ENCODE results near the gene POMT2. TPM values are rescaled to one million over a fixed set of nuclear protein-coding genes. Genes with fewer than 3 reads are reported as not detected.

The POMT2 gene
- total RNA-seq, 1 experiment from 2014 or later: 30.4 TPM

GRCh38 chr14:77353469-77354141 lies 32.9 kb upstream of the POMT2 start:
- Histone ChIP-seq H3K27me3 (replicated peaks; ENCODE audit: control insufficient read depth, insufficient read depth, low read length) (no peaks in the 10 kb centered on the region), H3K36me3 (ENCODE audit: control insufficient read depth, insufficient read depth, low read length) (no peaks in the 10 kb centered on the region), H3K4me1 (no peaks in the 10 kb centered on the region), H3K4me3 (ENCODE audit: low read depth, low read length) (no peak overlapping the region), H3K9me3 (no peaks in the 10 kb centered on the region)
- no peak overlapping the region for H3K4me3 Mint-ChIP-seq (ENCODE audit: unreplicated experiment)
- no peaks in the 10 kb centered on the region for H3K9me3 Mint-ChIP-seq (ENCODE audit: unreplicated experiment)
- H3K4me1 Mint-ChIP-seq (ENCODE audit: low read depth, unreplicated experiment): peaks cover 6% of the 10 kb centered on the region
- no peaks in the 10 kb centered on the region for H3K27me3 Mint-ChIP-seq (ENCODE audit: insufficient read depth, unreplicated experiment)
- no peak overlapping the region for H3K27ac Mint-ChIP-seq (ENCODE audit: unreplicated experiment)
- intact Hi-C loops (cut with micrococcal nuclease; ENCODE audit: unreplicated experiment): no loop called here
- ChIA-PET POLR2A (no interaction called here), CTCF (no interaction called here)
- peaks cover 6% of the 10 kb centered on the region for H3K36me3 Mint-ChIP-seq (ENCODE audit: insufficient read depth, unreplicated experiment)
- no peak for TF ChIP-seq CTCF (IDR thresholded peaks at IDR 0.05; ENCODE audit: insufficient read depth in 1 of 2, low read depth in 1 of 2, low read length in 1 of 2, severe bottlenecking in 1 of 2, unreplicated experiment in 1 of 2)
- DNase-seq: no peak
- BruUV-seq (replicated peaks): no TSS peak

GRCh38 chr14:77347751-77348150 lies 27.1 kb upstream of the POMT2 start:
- H3K9me3 Mint-ChIP-seq (ENCODE audit: unreplicated experiment): no peaks in the 10 kb centered on the region
- no peaks in the 10 kb centered on the region for H3K9me3 ChIP-seq
- POLR2A ChIA-PET: no interaction called here
- intact Hi-C loops (cut with micrococcal nuclease; ENCODE audit: unreplicated experiment): no loop called here
- TF ChIP-seq CTCF (IDR thresholded peaks at IDR 0.05; ENCODE audit: insufficient read depth in 1 of 2, low read depth in 1 of 2, low read length in 1 of 2, severe bottlenecking in 1 of 2, unreplicated experiment in 1 of 2): no peak
- H3K4me1 ChIP-seq: no peaks in the 10 kb centered on the region
- peaks cover 6% of the 10 kb centered on the region for H3K36me3 Mint-ChIP-seq (ENCODE audit: insufficient read depth, unreplicated experiment)
- no peaks in the 10 kb centered on the region for H3K27me3 ChIP-seq (replicated peaks; ENCODE audit: control insufficient read depth, insufficient read depth, low read length)
- no peaks in the 10 kb centered on the region for H3K4me1 Mint-ChIP-seq (ENCODE audit: low read depth, unreplicated experiment)
- no peak for DNase-seq
- CTCF ChIA-PET: no interaction called here
- no peak overlapping the region for H3K4me3 Mint-ChIP-seq (ENCODE audit: unreplicated experiment)
- no TSS peak for BruUV-seq (replicated peaks)
- no peaks in the 10 kb centered on the region for H3K36me3 ChIP-seq (ENCODE audit: control insufficient read depth, insufficient read depth, low read length)
- no peak overlapping the region for H3K27ac Mint-ChIP-seq (ENCODE audit: unreplicated experiment)
- no peaks in the 10 kb centered on the region for H3K27me3 Mint-ChIP-seq (ENCODE audit: insufficient read depth, unreplicated experiment)
- H3K4me3 ChIP-seq (ENCODE audit: low read depth, low read length): no peak overlapping the region

- H3K27ac Mint-ChIP-seq (ENCODE audit: unreplicated experiment): no peak overlapping the region
- no peak for DNase-seq
- no TSS peak for BruUV-seq (replicated peaks)
- no peaks in the 10 kb centered on the region for H3K4me1 Mint-ChIP-seq (ENCODE audit: low read depth, unreplicated experiment)
- peaks cover 6% of the 10 kb centered on the region for H3K36me3 Mint-ChIP-seq (ENCODE audit: insufficient read depth, unreplicated experiment)
- H3K4me3 Mint-ChIP-seq (ENCODE audit: unreplicated experiment): no peak overlapping the region
- POLR2A ChIA-PET: no interaction called here
- H3K9me3 ChIP-seq: no peaks in the 10 kb centered on the region
- no peaks in the 10 kb centered on the region for H3K27me3 Mint-ChIP-seq (ENCODE audit: insufficient read depth, unreplicated experiment)
- H3K9me3 Mint-ChIP-seq (ENCODE audit: unreplicated experiment): no peaks in the 10 kb centered on the region
- no peaks in the 10 kb centered on the region for H3K27me3 ChIP-seq (replicated peaks; ENCODE audit: control insufficient read depth, insufficient read depth, low read length)
- CTCF ChIA-PET: interaction anchor here (0.6 kb wide), 1 partner anchor 1827 kb away, joined by 12 read pairs; no protein-coding TSS in a partner anchor
- H3K4me1 ChIP-seq: no peaks in the 10 kb centered on the region
- intact Hi-C loops (cut with micrococcal nuclease; ENCODE audit: unreplicated experiment): no loop called here
- TF ChIP-seq CTCF (IDR thresholded peaks at IDR 0.05; ENCODE audit: insufficient read depth in 1 of 2, low read depth in 1 of 2, low read length in 1 of 2, severe bottlenecking in 1 of 2, unreplicated experiment in 1 of 2): no peak
- H3K36me3 ChIP-seq (ENCODE audit: control insufficient read depth, insufficient read depth, low read length): no peaks in the 10 kb centered on the region
- H3K4me3 ChIP-seq (ENCODE audit: low read depth, low read length): no peak overlapping the region
Observed at GRCh38 chr14:77346495-77346894, 25.8 kb upstream of the POMT2 start.
